GM21381 (cell line): ENCODE data around the gene ZDHHC12.
A peak's percentile ranks its signal among the peaks of the same experiment; 100 is the strongest.

Experiments
- ATAC-seq: cut with Tn5 transposase; IDR thresholded peaks from one replicate; pipeline ENCODE4 v1.9.1; 2021; ENCODE audit warnings: mild to moderate bottlenecking, moderate library complexity; ENCODE audit not compliant: unreplicated experiment

Gene ZDHHC12

DNA sequence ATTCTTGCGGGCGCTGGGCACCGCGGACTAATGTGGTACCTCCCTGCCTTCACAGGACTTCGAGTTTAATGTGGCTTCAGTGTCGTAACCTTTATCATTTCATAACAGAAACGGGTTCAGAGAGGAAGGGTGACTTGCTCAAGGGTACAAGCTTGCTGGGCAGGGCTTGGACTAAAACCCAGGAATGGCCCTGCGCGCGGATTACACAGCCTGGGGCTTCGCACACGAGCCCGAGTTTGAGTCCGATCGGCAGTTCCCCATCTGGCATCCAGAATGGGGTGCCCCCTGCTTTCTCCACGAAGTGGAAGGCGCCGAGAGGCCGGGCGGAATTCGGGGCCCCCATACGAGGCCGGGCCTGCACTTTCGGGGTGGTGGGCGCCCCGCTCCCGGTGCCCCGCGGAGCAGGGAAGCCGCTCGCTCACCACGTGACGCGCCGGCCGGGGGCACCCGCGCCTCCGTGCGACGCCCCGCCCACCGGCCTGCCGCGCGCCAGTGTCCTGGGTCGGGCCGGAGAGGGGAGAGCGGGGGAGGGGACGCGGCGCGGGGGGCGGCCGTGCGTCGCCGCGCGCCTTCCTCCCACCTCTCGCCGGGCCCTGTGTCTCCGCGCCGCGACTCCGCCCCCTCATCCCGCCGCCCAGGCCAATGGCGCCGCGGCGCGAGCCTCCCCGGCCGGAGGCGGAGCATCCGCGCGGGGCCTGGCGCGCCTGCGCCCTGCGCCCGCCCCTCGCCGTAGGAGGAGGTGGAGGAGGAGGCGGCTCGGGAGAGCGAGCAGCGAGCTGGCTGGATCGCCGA is 35.2 kb downstream of the ZDHHC12 start, which contains the start of gene SET:
Gene SET (plus strand): TSS at position 722 of the 792 bp plus-strand sequence. CDS start 361 bp downstream, outside the sequence.
- peak; percentile 67 for ATAC-seq

- ATAC-seq = no peak
Measured at GRCh38 chr9:128687453-128687852, 36.5 kb downstream of the ZDHHC12 start.

DNA sequence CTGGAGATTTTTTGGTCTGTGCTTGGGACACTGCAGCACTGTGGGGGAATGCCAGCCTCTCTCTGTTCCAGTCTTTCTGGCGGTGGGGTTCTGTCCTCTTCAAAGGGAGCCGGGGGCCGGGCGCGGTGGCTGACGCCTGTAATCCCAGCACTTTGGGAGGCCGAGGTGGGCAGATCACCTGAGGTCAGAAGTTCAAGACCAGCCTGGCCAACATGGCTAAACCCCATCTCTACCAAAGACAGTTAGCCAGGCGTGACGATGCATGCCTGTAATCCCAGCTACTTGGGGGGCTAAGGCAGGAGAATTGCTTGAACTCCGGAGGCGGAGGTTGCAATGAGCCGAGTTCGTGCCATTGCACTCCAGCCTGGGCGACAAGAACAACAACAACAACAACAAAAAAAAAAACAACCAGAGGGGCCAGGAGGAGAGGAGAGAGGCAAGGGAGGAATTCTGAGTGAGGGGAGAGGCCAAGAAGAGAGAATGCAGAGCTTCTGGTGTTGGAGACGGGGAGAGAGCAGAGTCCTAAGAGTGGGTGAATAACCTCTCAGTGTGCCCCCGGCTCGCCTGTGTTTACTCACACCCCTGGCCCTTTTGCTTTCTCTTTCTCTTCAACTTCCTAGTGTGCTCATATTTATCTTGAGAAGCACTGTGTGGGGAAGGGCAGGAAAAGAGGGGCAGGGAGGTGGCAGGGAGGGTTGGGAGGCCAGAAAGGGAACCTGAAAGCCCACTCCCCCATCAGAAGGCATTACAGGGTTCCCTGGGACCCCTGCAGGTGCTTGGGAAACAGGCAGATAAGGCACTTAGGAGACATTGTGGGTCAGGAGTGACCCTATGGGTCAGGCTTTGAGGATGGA is 38.1 kb downstream of the ZDHHC12 start:
- ATAC-seq = no peak

DNA sequence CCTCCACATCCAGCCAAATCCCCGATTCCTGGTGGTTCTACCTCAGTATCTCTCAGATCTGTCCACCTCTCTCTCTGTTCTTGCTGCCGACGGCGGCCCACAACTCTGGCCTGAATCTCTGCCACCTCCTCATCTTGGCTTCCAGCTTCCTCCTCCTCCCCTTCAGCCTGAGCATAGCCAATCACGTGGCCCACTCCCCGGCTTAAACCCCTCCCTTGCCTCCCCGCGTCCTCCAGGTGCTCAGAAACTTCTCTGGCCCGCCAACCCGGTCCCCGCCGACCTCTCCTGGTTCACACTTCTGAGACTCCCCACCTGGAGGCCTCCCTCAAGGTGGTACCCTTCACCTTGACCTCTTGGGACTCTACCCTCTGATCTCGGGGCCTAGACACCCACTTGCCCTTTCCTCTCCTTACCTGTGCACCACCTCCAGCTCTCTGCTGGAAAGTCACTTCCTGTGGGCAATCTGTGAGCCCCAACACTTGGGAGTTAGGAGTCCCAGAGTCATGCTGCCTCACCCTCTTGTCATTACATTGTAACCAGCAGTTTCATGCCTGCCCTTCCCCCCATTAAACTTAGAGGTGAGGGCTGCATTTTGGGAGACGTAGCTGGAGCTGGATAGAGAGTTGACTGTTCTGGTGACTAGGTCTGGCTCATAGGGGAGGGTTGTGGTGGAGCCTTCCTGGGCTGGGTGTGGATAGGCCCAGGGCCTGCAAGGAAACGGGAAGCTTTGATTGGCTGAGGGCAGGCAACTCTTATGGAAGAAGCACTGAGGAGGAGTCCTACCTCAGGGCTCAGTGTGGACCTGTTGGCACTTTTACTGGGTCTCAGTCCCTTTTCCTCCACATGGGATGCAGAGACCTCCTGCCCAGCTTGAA is 39.4 kb downstream of the ZDHHC12 start:
- ATAC-seq = peak; percentile 33

- peak; percentile 1 for ATAC-seq
Measured at GRCh38 chr9:128684065-128684324, 39.9 kb downstream of the ZDHHC12 start.

DNA sequence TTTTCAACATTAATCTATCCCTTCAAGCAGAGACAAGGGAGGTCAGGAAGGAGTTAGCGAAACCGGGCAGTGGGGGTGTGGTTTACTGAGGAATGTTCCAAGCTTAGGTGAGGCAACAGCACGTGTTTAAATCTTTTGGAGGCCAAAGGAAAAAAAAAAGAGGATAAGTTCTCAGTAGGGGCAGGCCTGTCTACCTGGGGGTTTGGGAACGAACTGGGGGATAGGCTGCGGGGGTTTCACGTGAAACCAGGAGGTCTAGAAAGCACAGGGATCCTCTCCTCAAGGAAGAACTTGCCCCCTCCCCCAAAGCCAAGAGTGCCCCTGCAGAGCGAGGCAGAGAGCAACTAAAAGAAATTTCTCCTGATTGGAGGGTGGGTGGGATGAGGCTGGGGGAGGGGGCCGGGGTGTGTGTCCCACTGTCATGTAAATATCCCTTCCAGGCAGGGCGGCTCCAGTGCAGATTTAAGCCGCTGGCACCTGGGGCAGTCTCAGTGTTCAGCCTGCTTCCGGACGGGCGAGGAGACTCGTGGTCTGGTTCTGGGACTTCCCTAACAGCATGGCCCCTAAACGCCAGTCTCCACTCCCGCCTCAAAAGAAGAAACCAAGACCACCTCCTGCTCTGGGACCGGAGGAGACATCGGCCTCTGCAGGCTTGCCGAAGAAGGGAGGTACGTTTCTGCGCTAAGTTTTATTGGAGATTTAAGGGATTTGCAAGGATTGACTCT is 40.4 kb downstream of the ZDHHC12 start:
- no peak for ATAC-seq

- ATAC-seq = no peak
Measured at GRCh38 chr9:128677794-128678193, 46.1 kb downstream of the ZDHHC12 start.

GRCh38 chr9:128675382-128675781 is 48.5 kb downstream of the ZDHHC12 start:
- no peak for ATAC-seq
